ENCODE measurements around the gene HOXA9. TPM values are rescaled to one million over a fixed set of nuclear protein-coding genes. Genes with fewer than 3 reads are reported as not detected.

The HOXA9 gene
- total RNA-seq, 4 donors from 2014 or later = 0.54 to 0.89 TPM; not detected in 2

GRCh38 chr7:27141137-27141922 lies 24.0 kb downstream of the HOXA9 start:
- H3K36me3 ChIP-seq = no peaks in the 10 kb centered on the region
- ATAC-seq = no peak
- peak overlapping the region; percentile 94 to 98 for H3K4me3 ChIP-seq
- peaks cover 6% of the 10 kb centered on the region for H3K27me3 ChIP-seq
- TF ChIP-seq EP300 (IDR thresholded peaks at IDR 0.05) = no peak
- TF ChIP-seq POLR2A (IDR thresholded peaks at IDR 0.05) = no peak
- no peak for TF ChIP-seq POLR2AphosphoS5 (IDR thresholded peaks at IDR 0.05)
- no peak for TF ChIP-seq CTCF (IDR thresholded peaks at IDR 0.05)
- H3K9me3 ChIP-seq = no peaks in the 10 kb centered on the region
- H3K27ac ChIP-seq = peak overlapping the region; percentile 90 to 100 (median 98)
- WGBS, 2 donors (ENCODE audit: low coverage in 1 of 2) = 33 to 41% methylated on average over 18 of the region's 18 CpGs
- H3K4me1 ChIP-seq = peaks cover 5 to 59% (median 6%) of the 10 kb centered on the region in 3 donors

GRCh38 chr7:27140126-27140857 lies 25.0 kb downstream of the HOXA9 start:
- peak overlapping the region; percentile 90 to 100 (median 98) for H3K27ac ChIP-seq
- no peaks in the 10 kb centered on the region for H3K9me3 ChIP-seq
- TF ChIP-seq EP300 (IDR thresholded peaks at IDR 0.05) (no peak), POLR2A (IDR thresholded peaks at IDR 0.05) (no peak), CTCF (IDR thresholded peaks at IDR 0.05) (no peak), POLR2AphosphoS5 (IDR thresholded peaks at IDR 0.05) (no peak)
- no peaks in the 10 kb centered on the region for H3K36me3 ChIP-seq
- no peak for ATAC-seq
- 21 to 23% methylated on average over 13 to 14 of the region's 15 CpGs for WGBS, 2 donors (ENCODE audit: low coverage in 1 of 2)
- peak overlapping the region; percentile 31 to 94 for H3K4me3 ChIP-seq
- H3K27me3 ChIP-seq = peaks cover 6% of the 10 kb centered on the region
- H3K4me1 ChIP-seq = peaks cover 5 to 70% (median 8%) of the 10 kb centered on the region in 3 donors

GRCh38 chr7:27139334-27140125 lies 25.8 kb downstream of the HOXA9 start:
- ATAC-seq = no peak
- Histone ChIP-seq H3K36me3 (no peaks in the 10 kb centered on the region), H3K9me3 (no peaks in the 10 kb centered on the region), H3K27me3 (no peaks in the 10 kb centered on the region), H3K4me3 (peak overlapping the region; percentile 31 to 94), H3K4me1 (peaks cover 12 to 74% (median 12%) of the 10 kb centered on the region in 3 donors), H3K27ac (peak overlapping the region; percentile 90 to 100 (median 98))
- 19 to 35% methylated on average over 3 to 8 of the region's 53 CpGs for WGBS, 2 donors (ENCODE audit: low coverage in 1 of 2)
- TF ChIP-seq EP300 (IDR thresholded peaks at IDR 0.05) = no peak
- TF ChIP-seq POLR2AphosphoS5 (IDR thresholded peaks at IDR 0.05) = no peak
- no peak for TF ChIP-seq CTCF (IDR thresholded peaks at IDR 0.05)
- TF ChIP-seq POLR2A (IDR thresholded peaks at IDR 0.05) = peak in 1 of 2 donors; percentile 14

GRCh38 chr7:27138985-27139333 lies 26.4 kb downstream of the HOXA9 start:
- H3K36me3 ChIP-seq = no peaks in the 10 kb centered on the region
- H3K27me3 ChIP-seq = no peaks in the 10 kb centered on the region
- peak overlapping the region; percentile 90 to 100 (median 98) for H3K27ac ChIP-seq
- TF ChIP-seq POLR2AphosphoS5 (IDR thresholded peaks at IDR 0.05) (no peak), CTCF (IDR thresholded peaks at IDR 0.05) (no peak), POLR2A (IDR thresholded peaks at IDR 0.05) (no peak), EP300 (IDR thresholded peaks at IDR 0.05) (no peak)
- ATAC-seq = no peak
- WGBS, 2 donors (ENCODE audit: low coverage in 1 of 2) = 34 to 38% methylated on average over 3 to 5 of the region's 11 CpGs
- H3K9me3 ChIP-seq = no peaks in the 10 kb centered on the region
- peak overlapping the region; percentile 31 to 94 for H3K4me3 ChIP-seq
- peaks cover 12 to 75% (median 12%) of the 10 kb centered on the region in 3 donors for H3K4me1 ChIP-seq
